Measurements from ENCODE around the gene ENTREP3. TPM values are rescaled to one million over a fixed set of nuclear protein-coding genes. Genes with fewer than 3 reads are reported as not detected.
A peak's percentile ranks its signal among the peaks of the same experiment; 100 is the strongest.

Gene ENTREP3
- total and polyA plus RNA-seq, 7 donors: 17.6 to 61.3 (median 21.3) TPM

DNA sequence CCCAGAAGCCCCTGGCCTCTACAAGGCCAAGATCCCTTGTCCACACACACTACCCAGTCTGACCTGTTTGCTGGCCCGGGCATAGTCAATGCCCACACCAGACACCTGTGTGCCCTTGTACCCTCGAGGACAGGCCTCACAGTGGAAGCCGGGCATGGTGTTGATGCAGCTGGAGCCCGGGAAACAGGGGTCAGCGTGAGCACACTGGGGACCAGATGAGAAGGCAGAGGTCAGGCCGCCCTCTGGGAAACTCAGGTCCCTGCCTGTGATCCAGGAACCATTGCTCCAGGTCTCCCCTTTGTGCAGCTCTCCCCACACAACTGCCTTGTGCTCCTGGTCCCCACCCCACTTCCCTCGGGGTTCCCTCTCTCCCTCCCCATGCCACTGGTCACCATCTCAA is 53.1 kb downstream of the ENTREP3 start:
- Histone ChIP-seq H3K4me3 (no peak overlapping the region), H3K27me3 (ENCODE audit: insufficient read depth in 3 of 3, low read length in 2 of 3) (no peaks in the 10 kb centered on the region), H3K36me3 (ENCODE audit: insufficient read depth in 1 of 2, low read depth in 1 of 2) (no peaks in the 10 kb centered on the region), H3K27ac (no peak overlapping the region), H3K4me1 (peaks cover 4% of the 10 kb centered on the region), H3K9me3 (no peaks in the 10 kb centered on the region)
- ATAC-seq (no peak), DNase-seq (peak in 1 of 2 donors; percentile 30)
- WGBS, 3 donors: 85 to 89% (median 88%) methylated on average over 7 of the region's 7 CpGs
- no peak for TF ChIP-seq CTCF (IDR thresholded peaks at IDR 0.05)
- intact Hi-C loops (cut with DNase I): no loop called here

DNA sequence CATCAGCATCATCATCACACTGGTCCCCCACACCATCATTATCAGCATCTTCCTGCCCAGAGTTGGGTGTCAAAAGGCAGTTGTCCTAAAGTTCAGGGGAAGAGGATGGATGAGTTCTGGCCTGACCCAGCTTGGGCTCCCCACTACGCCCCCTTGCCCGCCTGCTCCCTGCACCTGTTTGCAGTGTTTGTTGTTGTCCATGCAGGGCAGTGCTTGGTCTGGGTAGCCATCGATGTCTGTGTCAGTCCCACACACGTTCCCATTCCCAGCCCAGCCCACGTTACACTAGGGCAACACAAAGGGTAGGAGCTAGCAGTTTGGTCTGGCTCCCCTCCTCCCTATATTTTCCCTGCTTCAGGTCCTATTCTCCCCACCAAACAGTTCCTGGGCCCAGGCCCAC is 54.4 kb downstream of the ENTREP3 start:
- TF ChIP-seq CTCF (IDR thresholded peaks at IDR 0.05): no peak
- H3K27me3 ChIP-seq (ENCODE audit: insufficient read depth in 3 of 3, low read length in 2 of 3): no peaks in the 10 kb centered on the region
- DNase-seq (peak in 1 of 2 donors; percentile 33), ATAC-seq (no peak)
- no peak overlapping the region for H3K4me3 ChIP-seq
- WGBS, 3 donors: 89 to 94% (median 91%) methylated on average over 5 of the region's 5 CpGs
- no peak overlapping the region for H3K27ac ChIP-seq
- H3K9me3 ChIP-seq: no peaks in the 10 kb centered on the region
- no peaks in the 10 kb centered on the region for H3K36me3 ChIP-seq (ENCODE audit: insufficient read depth in 1 of 2, low read depth in 1 of 2)
- H3K4me1 ChIP-seq: peaks cover 7% of the 10 kb centered on the region
- intact Hi-C loops (cut with DNase I): no loop called here

- H3K36me3 ChIP-seq (ENCODE audit: insufficient read depth in 1 of 2, low read depth in 1 of 2): no peaks in the 10 kb centered on the region
- 87 to 95% (median 88%) methylated on average over 4 of the region's 4 CpGs for WGBS, 3 donors
Measured at GRCh38 chr1:155199792-155200191, 55.5 kb downstream of the ENTREP3 start.

DNA sequence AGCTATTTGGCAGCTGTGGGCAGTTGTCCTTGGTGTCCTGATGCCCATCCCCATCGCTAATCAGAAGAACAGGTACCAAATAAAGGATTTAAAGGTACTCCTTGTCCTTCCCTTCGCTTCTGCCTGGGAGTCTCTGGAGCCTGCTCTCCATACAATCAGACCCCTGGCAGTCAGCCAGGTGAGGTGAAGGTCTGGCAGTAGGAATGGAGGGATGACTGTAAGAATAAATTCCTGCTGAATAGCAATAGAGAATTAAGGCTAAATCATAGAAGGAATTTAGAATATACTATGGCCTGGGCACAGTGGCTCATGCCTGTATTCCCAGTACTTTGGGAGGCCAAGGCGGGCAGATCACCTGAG is 56.8 kb downstream of the ENTREP3 start:
- intact Hi-C loops (cut with DNase I): no loop called here
- DNase-seq: peak in 1 of 2 donors; percentile 22

More at GRCh38 chr1:155199792-155200191, 55.5 kb downstream of the ENTREP3 start:
- Histone ChIP-seq H3K27ac (no peak overlapping the region), H3K4me1 (peaks cover 7% of the 10 kb centered on the region), H3K27me3 (ENCODE audit: insufficient read depth in 3 of 3, low read length in 2 of 3) (no peaks in the 10 kb centered on the region), H3K4me3 (no peak overlapping the region), H3K9me3 (no peaks in the 10 kb centered on the region)
- no peak for DNase-seq
- intact Hi-C loops (cut with DNase I): no loop called here
- TF ChIP-seq CTCF (IDR thresholded peaks at IDR 0.05): no peak
- ATAC-seq: no peak

More for the DNA sequence above, 56.8 kb downstream of the ENTREP3 start:
- no peak for TF ChIP-seq CTCF (IDR thresholded peaks at IDR 0.05)
- H3K27me3 ChIP-seq (ENCODE audit: insufficient read depth in 3 of 3, low read length in 2 of 3): no peaks in the 10 kb centered on the region
- ATAC-seq: no peak
- H3K9me3 ChIP-seq: no peaks in the 10 kb centered on the region
- H3K4me3 ChIP-seq: no peak overlapping the region
- H3K27ac ChIP-seq: no peak overlapping the region
- H3K36me3 ChIP-seq (ENCODE audit: insufficient read depth in 1 of 2, low read depth in 1 of 2): no peaks in the 10 kb centered on the region
- peaks cover 17% of the 10 kb centered on the region for H3K4me1 ChIP-seq
- 94 to 98% (median 97%) methylated on average over 3 of the region's 3 CpGs for WGBS, 3 donors

Data from psoas muscle (tissue), 8 donors.